Measurements from ENCODE around the gene PRR23E.

Gene PRR23E

DNA sequence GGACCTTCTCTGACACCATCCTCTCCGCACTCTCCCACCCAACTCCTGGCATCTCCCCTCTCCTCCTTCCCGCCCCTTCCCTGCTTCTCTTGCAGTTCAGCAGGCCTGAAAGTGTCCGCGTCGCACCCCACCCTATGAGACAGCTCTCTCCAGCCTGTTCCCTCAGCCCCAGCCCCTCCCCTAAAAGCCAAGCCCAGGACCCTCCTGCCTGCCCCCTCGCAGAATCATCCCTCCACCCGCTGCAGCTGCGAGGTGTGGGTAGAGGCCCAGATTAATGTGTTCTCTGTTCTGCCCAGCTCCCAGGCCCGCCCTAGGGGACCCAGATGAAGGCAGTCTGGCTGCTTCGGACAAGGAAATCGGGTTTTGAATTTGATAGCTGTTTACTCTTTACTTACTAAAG, 410 bp downstream of the PRR23E start:
- in situ Hi-C loops (cut with MboI; ENCODE audit: low pct_unique_long_range_greater_than_20kb, low sequenced_read_pairs, unreplicated experiment) = no loop called here
- no peak for TF ChIP-seq CTCF (IDR thresholded peaks at IDR 0.05; ENCODE audit: extremely low read depth, insufficient read depth, missing control alignments)
- no peak for DNase-seq (ENCODE audit: low spot score)

- no peak for DNase-seq (ENCODE audit: low spot score)
- in situ Hi-C loops (cut with MboI; ENCODE audit: low pct_unique_long_range_greater_than_20kb, low sequenced_read_pairs, unreplicated experiment) = no loop called here
- TF ChIP-seq CTCF (IDR thresholded peaks at IDR 0.05; ENCODE audit: extremely low read depth, insufficient read depth, missing control alignments) = no peak
Measured at GRCh38 chr3:127193775-127194174, 844 bp downstream of the PRR23E start.

DNA sequence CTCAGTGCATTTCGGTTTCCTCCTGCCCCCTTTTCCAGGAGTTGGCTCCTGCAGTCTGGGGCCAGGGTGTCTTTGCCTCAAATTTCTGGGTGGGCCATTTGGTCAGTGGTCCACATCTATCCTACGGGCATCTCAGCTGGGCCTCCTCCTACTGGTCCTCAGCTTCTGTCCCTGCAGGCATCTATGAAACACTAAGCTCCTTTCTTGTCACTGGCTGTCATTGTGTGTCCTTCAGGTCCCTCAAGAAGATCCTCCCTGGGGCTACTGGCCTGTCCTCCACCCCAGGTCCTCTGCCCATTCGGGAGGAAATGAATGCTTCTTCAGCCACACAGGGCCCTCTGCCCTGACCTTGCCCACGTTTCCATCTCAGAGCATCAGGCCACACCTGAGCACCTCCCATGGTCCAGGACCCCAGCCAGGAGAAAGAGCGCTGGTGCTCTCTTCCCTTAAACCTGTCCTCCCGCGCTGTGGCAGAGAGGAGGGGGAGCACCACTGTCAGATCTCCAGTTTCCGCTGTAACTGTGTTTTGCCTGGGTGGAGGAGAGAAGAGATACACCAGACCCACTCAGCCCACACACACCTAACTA, 1.8 kb downstream of the PRR23E start:
- DNase-seq (ENCODE audit: low spot score) = no peak
- in situ Hi-C loops (cut with MboI; ENCODE audit: low pct_unique_long_range_greater_than_20kb, low sequenced_read_pairs, unreplicated experiment) = no loop called here

GRCh38 chr3:127195417-127195816, 2.5 kb downstream of the PRR23E start:
- DNase-seq (ENCODE audit: low spot score) = no peak
- in situ Hi-C loops (cut with MboI; ENCODE audit: low pct_unique_long_range_greater_than_20kb, low sequenced_read_pairs, unreplicated experiment) = no loop called here
- TF ChIP-seq CTCF (IDR thresholded peaks at IDR 0.05; ENCODE audit: extremely low read depth, insufficient read depth, missing control alignments) = no peak

More for the DNA sequence above, 1.8 kb downstream of the PRR23E start:
- no peak for TF ChIP-seq CTCF (IDR thresholded peaks at IDR 0.05; ENCODE audit: extremely low read depth, insufficient read depth, missing control alignments)

- no peak for TF ChIP-seq CTCF (IDR thresholded peaks at IDR 0.05; ENCODE audit: extremely low read depth, insufficient read depth, missing control alignments)
- DNase-seq (ENCODE audit: low spot score) = no peak
- in situ Hi-C loops (cut with MboI; ENCODE audit: low pct_unique_long_range_greater_than_20kb, low sequenced_read_pairs, unreplicated experiment) = no loop called here
Measured at GRCh38 chr3:127196002-127196401, 3.1 kb downstream of the PRR23E start.

DNA sequence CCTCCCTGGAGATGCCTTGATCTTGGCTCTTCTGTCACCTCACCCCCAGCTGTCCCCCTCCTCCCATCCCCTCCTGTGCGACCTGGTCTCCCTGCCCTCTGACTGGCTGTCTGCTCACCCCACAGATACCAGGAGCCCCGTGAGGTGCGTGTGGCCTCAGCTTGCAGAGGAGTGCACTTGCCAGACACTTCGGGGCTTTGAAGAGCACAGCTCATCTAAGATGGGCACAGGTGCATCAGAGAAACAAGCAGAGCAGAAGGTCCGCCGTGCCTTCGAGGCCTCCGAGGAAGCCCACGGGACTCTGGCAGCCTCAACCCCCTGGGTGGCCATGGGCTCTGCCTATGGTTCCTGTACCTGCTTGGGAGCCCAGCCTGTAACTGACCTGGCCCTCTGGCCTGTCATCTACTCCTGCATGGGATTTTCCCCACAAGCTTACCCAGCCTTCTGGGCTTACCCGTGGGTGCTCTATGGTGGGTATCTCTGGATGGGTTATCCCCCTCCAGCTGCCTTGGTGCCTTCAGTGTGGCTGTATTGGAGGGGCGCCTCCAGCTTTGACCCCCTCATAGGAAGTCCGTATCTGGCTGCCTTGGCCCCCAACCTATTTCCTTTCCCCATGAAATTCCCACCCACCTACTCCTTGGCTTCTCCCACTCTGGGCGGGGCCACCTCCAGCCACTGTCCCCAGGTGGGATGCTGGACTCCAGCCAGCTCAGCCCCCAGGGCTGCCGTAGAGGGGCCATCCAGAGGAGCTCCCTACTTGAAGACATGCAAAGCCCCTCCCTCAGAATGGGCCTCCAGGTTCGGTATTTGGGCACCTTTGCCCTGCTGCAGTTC, 3.8 kb downstream of the PRR23E start:
- no peak for DNase-seq (ENCODE audit: low spot score)
- no peak for TF ChIP-seq CTCF (IDR thresholded peaks at IDR 0.05; ENCODE audit: extremely low read depth, insufficient read depth, missing control alignments)
- in situ Hi-C loops (cut with MboI; ENCODE audit: low pct_unique_long_range_greater_than_20kb, low sequenced_read_pairs, unreplicated experiment) = no loop called here

Data from GM13977 (cell line).